A172 (cell line): Measurements from ENCODE around the gene C1QTNF9. TPM values are rescaled to one million over a fixed set of nuclear protein-coding genes. Genes with fewer than 3 reads are reported as not detected.
"Not testable (repeated sequence)": the region's sequence is repeated elsewhere in the genome, so short reads cannot be mapped to it uniquely, and the experiment has no call there.

ENCODE experiments used
- DNase-seq: peaks from one replicate; pipeline ENCODE4 v3.0.0-alpha.2; 2015; ENCODE audit warnings: low spot score
- total RNA-seq: library from RNA; depleted of rRNA; stranded (reverse); fragments of >200 nt; shearing (Covaris generic); gene quantifications from 2 replicates; pipeline ENCODE4 v1.2.3, GENCODE V29; 2014

C1QTNF9 gene
- total RNA-seq, 1 experiment from 2014 or later = not detected

GRCh38 chr13:24281188-24282008 is 28.0 kb upstream of the C1QTNF9 start:
- no peak for DNase-seq

- no peak for DNase-seq
Measured at GRCh38 chr13:24282256-24282655, 27.1 kb upstream of the C1QTNF9 start.

GRCh38 chr13:24284889-24285565 is 24.4 kb upstream of the C1QTNF9 start:
- no peak for DNase-seq

GRCh38 chr13:24286624-24287023 is 22.8 kb upstream of the C1QTNF9 start:
- DNase-seq = no peak

GRCh38 chr13:24287748-24288287 is 21.6 kb upstream of the C1QTNF9 start:
- no peak for DNase-seq

- DNase-seq = no peak
Measured at GRCh38 chr13:24288870-24289269, 20.5 kb upstream of the C1QTNF9 start.

GRCh38 chr13:24290280-24290932 is 19.0 kb upstream of the C1QTNF9 start:
- DNase-seq = no peak

- DNase-seq = no peak
Measured at GRCh38 chr13:24292481-24292880, 16.9 kb upstream of the C1QTNF9 start.

- no peak for DNase-seq
Measured at GRCh38 chr13:24293746-24294145, 15.6 kb upstream of the C1QTNF9 start.

GRCh38 chr13:24299488-24300114 is 9.8 kb upstream of the C1QTNF9 start:
- DNase-seq = no peak

- DNase-seq = no peak
Measured at GRCh38 chr13:24301434-24301833, 7.9 kb upstream of the C1QTNF9 start.

GRCh38 chr13:24301911-24302310 is 7.5 kb upstream of the C1QTNF9 start:
- DNase-seq = no peak

- DNase-seq = no peak
Measured at GRCh38 chr13:24304620-24305019, 4.8 kb upstream of the C1QTNF9 start.

- no peak for DNase-seq
Measured at GRCh38 chr13:24306632-24307031, 2.7 kb upstream of the C1QTNF9 start.

- DNase-seq = no peak
Measured at GRCh38 chr13:24307211-24308067, 1.9 kb upstream of the C1QTNF9 start.

GRCh38 chr13:24308068-24308445 is 1.3 kb upstream of the C1QTNF9 start:
- no peak for DNase-seq

- DNase-seq = no peak
Measured at GRCh38 chr13:24308488-24309020, 826 bp upstream of the C1QTNF9 start.

- no peak for DNase-seq
Measured at GRCh38 chr13:24313439-24313838, 4.1 kb downstream of the C1QTNF9 start.

- DNase-seq = not testable (repeated sequence)
Measured at GRCh38 chr13:24317835-24318234, 8.5 kb downstream of the C1QTNF9 start.

GRCh38 chr13:24318878-24319277 is 9.5 kb downstream of the C1QTNF9 start:
- DNase-seq = not testable (repeated sequence)

- DNase-seq = not testable (repeated sequence)
Measured at GRCh38 chr13:24319641-24320040, 10.3 kb downstream of the C1QTNF9 start.
